ENCODE measurements around the gene PER2. TPM values are rescaled to one million over a fixed set of nuclear protein-coding genes. Genes with fewer than 3 reads are reported as not detected.
A peak's percentile ranks its signal among the peaks of the same experiment; 100 is the strongest.

The PER2 gene
- total and polyA plus RNA-seq, 10 of the 15 experiments (the other 5 are each of a cell fraction or from before 2014, with no cell fraction given), result 1.5 to 15.1 (median 4.6) TPM

DNA sequence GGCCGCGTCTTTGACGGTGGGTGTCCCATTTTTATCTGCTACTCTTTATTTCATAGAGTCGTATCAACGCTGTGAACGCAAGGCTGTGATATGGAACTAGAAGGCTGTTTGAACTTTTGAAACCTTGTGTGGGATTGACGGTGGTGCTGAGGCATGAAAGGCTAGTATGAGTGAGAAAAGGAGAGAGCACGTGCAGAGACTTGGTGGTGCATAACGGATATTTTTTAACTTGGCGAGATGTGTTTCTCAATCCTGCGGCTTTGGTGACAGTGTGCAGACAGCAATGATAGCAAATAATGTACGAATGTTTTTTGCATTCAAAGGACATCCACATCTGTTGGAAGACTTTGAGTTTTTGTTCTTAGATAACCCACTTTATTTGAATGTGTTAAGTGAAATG is 54.8 kb downstream of the PER2 start:
- no peak overlapping the region for H3K4me3 ChIP-seq
- no peaks in the 10 kb centered on the region for H4K20me1 ChIP-seq (ENCODE audit: control insufficient read depth, insufficient read depth)
- no peaks in the 10 kb centered on the region; the same call in 2 of the 3 replicates for H3K9me3 ChIP-seq (replicated peaks; ENCODE audit: control insufficient read depth, insufficient read depth, low read length)
- in situ Hi-C loops (cut with MboI), result no loop called here
- H3K27ac ChIP-seq (ENCODE audit: control insufficient read depth, insufficient read depth), result no peak overlapping the region
- ChIA-PET RAD21 (ENCODE audit: unreplicated experiment) (no interaction called here), POLR2A (interaction anchor here (1.1 kb wide), 1 partner anchor 31 kb away, joined by 5 read pairs; the partner anchor contains the start of gene ILKAP), CTCF (no interaction called here), SMC1A (ENCODE audit: uncharacterized antibody, unreplicated experiment) (interaction anchor here (0.9 kb wide), 1 partner anchor 125 kb away, joined by 3 read pairs; no protein-coding TSS in a partner anchor)
- no peaks in the 10 kb centered on the region for H3K79me2 ChIP-seq (ENCODE audit: control insufficient read depth, insufficient read depth, low read length)
- TF ChIP-seq MEF2A (IDR thresholded peaks at IDR 0.05; ENCODE audit: insufficient read depth, low read depth, low read length), result no peak
- no peak for TF ChIP-seq MTA3 (IDR thresholded peaks at IDR 0.05; ENCODE audit: borderline replicate concordance, low read length)
- no peak for TF ChIP-seq FOXM1 (IDR thresholded peaks at IDR 0.05; ENCODE audit: low read depth, low read length)
- TF ChIP-seq BMI1 (IDR thresholded peaks at IDR 0.05; ENCODE audit: borderline replicate concordance), result no peak
- TF ChIP-seq PAX8 (IDR thresholded peaks at IDR 0.05), result no peak
- no peak for TF ChIP-seq TAF1 (IDR thresholded peaks at IDR 0.05; ENCODE audit: borderline replicate concordance, low read depth, low read length)
- TF ChIP-seq SUZ12 (IDR thresholded peaks at IDR 0.05; ENCODE audit: unreplicated experiment), result no peak
- no peak for TF ChIP-seq NBN (IDR thresholded peaks at IDR 0.05)
- TF ChIP-seq CHD2 (IDR thresholded peaks at IDR 0.05; ENCODE audit: borderline replicate concordance, low read depth, low read length), result no peak
- TF ChIP-seq HDAC2 (IDR thresholded peaks at IDR 0.05), result no peak
- TF ChIP-seq BHLHE40 (IDR thresholded peaks at IDR 0.05; ENCODE audit: borderline replicate concordance in 1 of 2, low read depth in 2 of 2, low read length in 1 of 2), result no peak
- TF ChIP-seq ZNF217 (IDR thresholded peaks at IDR 0.05), result no peak
- no peak for TF ChIP-seq RELA (IDR thresholded peaks at IDR 0.05; ENCODE audit: borderline replicate concordance, partially characterized antibody)
- no peak for TF ChIP-seq RELB (IDR thresholded peaks at IDR 0.05; ENCODE audit: low read depth)
- no peak for TF ChIP-seq ZNF622 (IDR thresholded peaks at IDR 0.05)
- TF ChIP-seq, protein P1, sequence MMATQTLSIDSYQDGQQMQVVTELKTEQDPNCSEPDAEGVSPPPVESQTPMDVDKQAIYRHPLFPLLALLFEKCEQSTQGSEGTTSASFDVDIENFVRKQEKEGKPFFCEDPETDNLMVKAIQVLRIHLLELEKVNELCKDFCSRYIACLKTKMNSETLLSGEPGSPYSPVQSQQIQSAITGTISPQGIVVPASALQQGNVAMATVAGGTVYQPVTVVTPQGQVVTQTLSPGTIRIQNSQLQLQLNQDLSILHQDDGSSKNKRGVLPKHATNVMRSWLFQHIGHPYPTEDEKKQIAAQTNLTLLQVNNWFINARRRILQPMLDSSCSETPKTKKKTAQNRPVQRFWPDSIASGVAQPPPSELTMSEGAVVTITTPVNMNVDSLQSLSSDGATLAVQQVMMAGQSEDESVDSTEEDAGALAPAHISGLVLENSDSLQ (IDR thresholded peaks at IDR 0.05), result no peak
- TF ChIP-seq NFIC (IDR thresholded peaks at IDR 0.05; ENCODE audit: low read depth, low read length), result no peak
- TF ChIP-seq SRF (IDR thresholded peaks at IDR 0.05; ENCODE audit: low read depth in 2 of 2, low read length in 2 of 2), result no peak
- no peak for TF ChIP-seq ASH2L (IDR thresholded peaks at IDR 0.05; ENCODE audit: borderline replicate concordance, low read depth)
- no peak for TF ChIP-seq RAD51 (IDR thresholded peaks at IDR 0.05)
- no peaks in the 10 kb centered on the region; the same call in 1 of the 2 replicates for H3K4me1 ChIP-seq (ENCODE audit: control insufficient read depth, insufficient read depth, low read length)
- intact Hi-C loops (cut with micrococcal nuclease; ENCODE audit: unreplicated experiment), result no loop called here
- no TSS peak for BruUV-seq (replicated peaks)
- ATAC-seq (no peak), FAIRE-seq (peak; percentile 31), DNase-seq (ENCODE audit: low read depth, low spot score) (no peak)
- H3K4me2 ChIP-seq (ENCODE audit: control insufficient read depth, insufficient read depth), result no peak overlapping the region
- no peaks in the 10 kb centered on the region for H3K36me3 ChIP-seq (ENCODE audit: control insufficient read depth in 2 of 2, insufficient read depth in 2 of 2, low read length in 1 of 2)
- no peak overlapping the region for H2AFZ ChIP-seq (ENCODE audit: control insufficient read depth, low read depth, low read length)
- 69% methylated on average over 12 of the region's 12 CpGs for WGBS (ENCODE audit: insufficient coverage, insufficient replicate concordance, low lambda C conversion rate, missing lambda C conversion rate)
- peaks cover 2 to 15% of the 10 kb centered on the region in 2 experiments for H3K27me3 ChIP-seq (replicated peaks in 1 of 2; ENCODE audit: control insufficient read depth in 2 of 2, insufficient read depth in 2 of 2, low read length in 1 of 2)
- no peak overlapping the region for H3K9ac ChIP-seq (ENCODE audit: control insufficient read depth, insufficient read depth, low read length)

Measured in GM12878 (cell line).